GM18499 (cell line): Measurements from ENCODE around the gene PANX1.
"Not testable (repeated sequence)": the region's sequence is repeated elsewhere in the genome, so short reads cannot be mapped to it uniquely, and the experiment has no call there.

Experiments used
- ATAC-seq: cut with Tn5 transposase; IDR thresholded peaks from one replicate; pipeline ENCODE4 v1.9.1; 2021; ENCODE audit warnings: moderate number of reproducible peaks; ENCODE audit not compliant: insufficient read depth, unreplicated experiment

Gene PANX1

GRCh38 chr11:94147433-94147845 lies 18.8 kb downstream of the PANX1 start:
- no peak for ATAC-seq

- no peak for ATAC-seq
These were observed 19.5 kb downstream of the PANX1 start for GRCh38 chr11:94148189-94148588.

GRCh38 chr11:94149431-94150017 lies 20.9 kb downstream of the PANX1 start:
- no peak for ATAC-seq

GRCh38 chr11:94150056-94150455 lies 21.4 kb downstream of the PANX1 start:
- no peak for ATAC-seq

- ATAC-seq: no peak
These were observed 22.4 kb downstream of the PANX1 start for GRCh38 chr11:94150704-94151685.

- no peak for ATAC-seq
These were observed 23.4 kb downstream of the PANX1 start for GRCh38 chr11:94151903-94152677.

- no peak for ATAC-seq
These were observed 24.0 kb downstream of the PANX1 start for GRCh38 chr11:94152678-94153065.

- no peak for ATAC-seq
These were observed 24.7 kb downstream of the PANX1 start for GRCh38 chr11:94153320-94153719.

- no peak for ATAC-seq
These were observed 25.6 kb downstream of the PANX1 start for GRCh38 chr11:94154095-94154856.

GRCh38 chr11:94157339-94157738 lies 28.7 kb downstream of the PANX1 start:
- ATAC-seq: not testable (repeated sequence)

GRCh38 chr11:94168882-94169281 lies 40.2 kb downstream of the PANX1 start:
- no peak for ATAC-seq

- no peak for ATAC-seq
These were observed 40.9 kb downstream of the PANX1 start for GRCh38 chr11:94169516-94169915.

- no peak for ATAC-seq
These were observed 41.4 kb downstream of the PANX1 start for GRCh38 chr11:94169930-94170545.

- ATAC-seq: no peak
These were observed 42.3 kb downstream of the PANX1 start for GRCh38 chr11:94170953-94171352.

GRCh38 chr11:94171693-94172440 lies 43.2 kb downstream of the PANX1 start:
- no peak for ATAC-seq

GRCh38 chr11:94175535-94175934 lies 46.9 kb downstream of the PANX1 start:
- ATAC-seq: no peak

GRCh38 chr11:94178331-94178730 lies 49.7 kb downstream of the PANX1 start:
- ATAC-seq: no peak

GRCh38 chr11:94179696-94180095 lies 51.1 kb downstream of the PANX1 start:
- ATAC-seq: no peak

GRCh38 chr11:94181526-94181925 lies 52.9 kb downstream of the PANX1 start:
- no peak for ATAC-seq
